H9 (cell line): ENCODE measurements around the gene TMEM269. TPM values are rescaled to one million over a fixed set of nuclear protein-coding genes. Genes with fewer than 3 reads are reported as not detected.

Experiments used
- DNase-seq: peaks from one replicate; pipeline ENCODE4 v3.0.0-alpha.2; 2017
- H2AFZ ChIP-seq: one replicate; pipeline ENCODE4 v1.6.1; 2013; ENCODE audit warnings: mild to moderate bottlenecking, low read length, control low read depth, moderate library complexity
- H2AK5ac ChIP-seq: 2 replicates; pipeline ENCODE4 v1.6.1; 2013; ENCODE audit warnings: low read length, control low read depth, mixed read lengths; ENCODE audit not compliant: insufficient read length
- H2BK120ac ChIP-seq: one replicate; pipeline ENCODE4 v1.6.1; 2013; ENCODE audit warnings: low read depth, mild to moderate bottlenecking, low read length, control low read depth, inconsistent platforms; ENCODE audit not compliant: poor library complexity, severe bottlenecking
- H2BK12ac ChIP-seq: 2 replicates; pipeline ENCODE4 v1.6.1; 2013; ENCODE audit warnings: low read length, control low read depth, mixed read lengths, low read depth; ENCODE audit not compliant: insufficient read length
- H2BK15ac ChIP-seq: 2 replicates; pipeline ENCODE4 v1.6.1; 2013; ENCODE audit warnings: low read depth, low read length, control low read depth
- H2BK20ac ChIP-seq: one replicate; pipeline ENCODE4 v1.6.1; 2013; ENCODE audit warnings: low read depth, mild to moderate bottlenecking, low read length, control low read depth, inconsistent platforms; ENCODE audit not compliant: poor library complexity, severe bottlenecking
- H2BK5ac ChIP-seq: 2 replicates; pipeline ENCODE4 v1.6.1; 2013; ENCODE audit warnings: low read length, control low read depth, mixed read lengths; ENCODE audit not compliant: insufficient read length
- H3K14ac ChIP-seq: 2 replicates; pipeline ENCODE4 v1.6.1; 2013; ENCODE audit warnings: low read length, control low read depth; ENCODE audit not compliant: insufficient read depth
- H3K18ac ChIP-seq: 2 replicates; pipeline ENCODE4 v1.6.1; 2013; ENCODE audit warnings: low read depth, mild to moderate bottlenecking, mixed read lengths, low read length, control low read depth; ENCODE audit not compliant: insufficient read length
- H3K23ac ChIP-seq: 2 replicates; pipeline ENCODE4 v1.6.1; 2013; ENCODE audit warnings: low read length, control low read depth, mixed read lengths, low read depth; ENCODE audit not compliant: insufficient read length
- H3K23me2 ChIP-seq: 2 replicates; pipeline ENCODE4 v1.6.1; 2013; ENCODE audit warnings: low read depth, mild to moderate bottlenecking, mixed read lengths, low read length, control low read depth; ENCODE audit not compliant: insufficient read length, poor library complexity, severe bottlenecking
- H3K27ac ChIP-seq: 2 replicates; pipeline ENCODE4 v1.5.1; 2013; ENCODE audit warnings: low read length, control low read depth, mixed read lengths, low read depth; ENCODE audit not compliant: insufficient read length
- H3K27me3 ChIP-seq: 2 replicates; pipeline ENCODE4 v1.6.1; 2013; ENCODE audit warnings: low read length, control low read depth, inconsistent platforms; ENCODE audit not compliant: insufficient read depth
- H3K4ac ChIP-seq: 2 replicates; pipeline ENCODE4 v1.6.1; 2013; ENCODE audit warnings: low read depth, mild to moderate bottlenecking, control low read depth, inconsistent platforms, low read length, moderate library complexity
- H3K4me1 ChIP-seq: 2 replicates; pipeline ENCODE4 v1.6.1; 2013; ENCODE audit warnings: low read length, control low read depth, inconsistent platforms; ENCODE audit not compliant: insufficient read depth
- H3K4me2 ChIP-seq: 2 replicates; pipeline ENCODE4 v1.6.1; 2013; ENCODE audit warnings: low read length, control low read depth, mixed read lengths; ENCODE audit not compliant: insufficient read length, insufficient read depth
- H3K56ac ChIP-seq: 2 replicates; pipeline ENCODE4 v1.6.1; 2013; ENCODE audit warnings: low read depth, mild to moderate bottlenecking, mixed read lengths, low read length, control low read depth; ENCODE audit not compliant: insufficient read length
- H3K79me1 ChIP-seq: 2 replicates; pipeline ENCODE4 v1.6.1; 2013; ENCODE audit warnings: low read depth, mild to moderate bottlenecking, moderate library complexity, low read length, control low read depth, inconsistent platforms; ENCODE audit not compliant: insufficient read depth, poor library complexity, severe bottlenecking
- H3K79me2 ChIP-seq: 2 replicates; pipeline ENCODE4 v1.6.1; 2013; ENCODE audit warnings: low read length, control low read depth, inconsistent platforms; ENCODE audit not compliant: insufficient read depth
- H3K9ac ChIP-seq: 2 replicates; pipeline ENCODE4 v1.6.1; 2013; ENCODE audit warnings: low read length, control low read depth, mixed read lengths; ENCODE audit not compliant: insufficient read length; ENCODE audit errors: extremely low read depth
- H3K9me3 ChIP-seq: one replicate; pipeline ENCODE4 v1.6.1; 2013; ENCODE audit warnings: low read depth, low read length, inconsistent platforms; ENCODE audit not compliant: control insufficient read depth
- H3T11ph ChIP-seq: one replicate; pipeline ENCODE4 v1.6.1; 2013; ENCODE audit warnings: mild to moderate bottlenecking, low read length, control low read depth, inconsistent platforms
- H4K20me1 ChIP-seq: one replicate; pipeline ENCODE4 v1.6.1; 2013; ENCODE audit not compliant: control insufficient read depth, insufficient read length, insufficient read depth
- H4K5ac ChIP-seq: 2 replicates; pipeline ENCODE4 v1.6.1; 2013; ENCODE audit warnings: low read depth, mild to moderate bottlenecking, mixed read lengths, low read length, control low read depth; ENCODE audit not compliant: insufficient read length
- H4K8ac ChIP-seq: replicated peaks from 2 replicates; pipeline ENCODE4 v1.6.1; 2013; ENCODE audit warnings: low read length, control low read depth, mixed read lengths, low read depth; ENCODE audit not compliant: insufficient read length
- H4K91ac ChIP-seq: 2 replicates; pipeline ENCODE4 v1.6.1; 2013; ENCODE audit warnings: low read depth, mild to moderate bottlenecking, moderate library complexity, mixed read lengths, low read length, control low read depth; ENCODE audit not compliant: insufficient read length
- H3K27ac Mint-ChIP-seq, 3 experiments: 2 replicates in 2 of 3; 3 replicates in 1 of 3; pipeline ENCODE4 v1.8.0; 2020 to 2021; ENCODE audit warnings: mixed read lengths in 3 of 3, mild to moderate bottlenecking in 1 of 3, moderate library complexity in 1 of 3
- H3K27me3 Mint-ChIP-seq: 2 replicates; pipeline ENCODE4 v1.8.0; 2021; ENCODE audit warnings: low read depth, mild to moderate bottlenecking, moderate library complexity, mixed read lengths
- H3K36me3 Mint-ChIP-seq, 3 experiments: 2 replicates in 2 of 3; 3 replicates in 1 of 3; pipeline ENCODE4 v1.8.0; 2020 to 2021; ENCODE audit warnings: low read depth in 3 of 3, mixed read lengths in 3 of 3; ENCODE audit not compliant: insufficient read depth in 1 of 3
- H3K4me1 Mint-ChIP-seq, 2 experiments: 2 replicates each; pipeline ENCODE4 v1.8.0; 2020; ENCODE audit warnings: mixed read lengths in 2 of 2
- H3K4me3 Mint-ChIP-seq, 2 experiments: 2 replicates in 1 of 2; 3 replicates in 1 of 2; pipeline ENCODE4 v1.8.0; 2020 to 2021; ENCODE audit warnings: mild to moderate bottlenecking in 2 of 2, mixed read lengths in 2 of 2, moderate library complexity in 1 of 2
- H3K9me3 Mint-ChIP-seq, 2 experiments: 2 replicates in 1 of 2; 3 replicates in 1 of 2; pipeline ENCODE4 v1.8.0; 2020; ENCODE audit warnings: mild to moderate bottlenecking in 2 of 2, mixed read lengths in 2 of 2, moderate library complexity in 1 of 2
- WGBS: extraction: QIAGEN DNeasy Blood & Tissue Kit; methylation state at CpG from one replicate; pipeline ENCODE4 v1.1.7; 2013; ENCODE audit warnings: missing lambda C conversion rate, low lambda C conversion rate, mixed read lengths; ENCODE audit not compliant: insufficient read length; ENCODE audit errors: extremely low coverage; 5-methylcytosine and 5-hydroxymethylcytosine counted together
- total RNA-seq: library from RNA; stranded (reverse); gene quantifications from 2 replicates; pipeline ENCODE4 v1.2.1, GENCODE V29; 2021
- TF ChIP-seq, protein P1 (sequence below): fragments of 200-600 bp; sonication (generic); conservative IDR thresholded peaks from 3 replicates; pipeline ENCODE4 v1.8.0; 2021; ENCODE audit warnings: antibody characterized with exemption, mild to moderate bottlenecking

TMEM269 gene
- total RNA-seq, 1 experiment from 2014 or later = 0.17 TPM

DNA sequence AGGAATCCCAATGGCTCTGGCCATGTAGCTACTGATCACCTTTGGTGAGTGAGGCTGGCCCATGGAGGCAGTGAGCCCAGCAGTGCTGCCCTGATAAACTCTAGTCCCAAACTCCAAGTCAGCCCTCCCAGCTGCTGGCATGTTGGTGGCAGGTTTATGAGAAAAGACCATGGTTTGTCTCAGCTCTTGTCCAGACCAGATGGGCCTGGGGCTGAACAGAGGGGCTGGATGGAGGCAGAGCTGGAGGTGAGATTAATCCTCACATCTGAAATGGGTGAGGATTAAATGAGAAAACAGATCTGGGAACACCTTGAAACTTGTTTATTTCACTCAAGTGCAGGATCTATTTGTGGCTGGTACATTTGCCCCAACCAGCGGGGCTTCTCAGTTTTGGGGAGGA lies 3.2 kb downstream of the TMEM269 start:
- Histone ChIP-seq H2BK5ac (no peak overlapping the region), H3K27me3 (no peaks in the 10 kb centered on the region), H2AFZ (no peak overlapping the region), H4K20me1 (no peaks in the 10 kb centered on the region), H3T11ph (no peak overlapping the region), H3K56ac (no peak overlapping the region), H3K4ac (no peak overlapping the region), H3K4me2 (no peak overlapping the region), H3K27ac (no peak overlapping the region), H2BK120ac (no peak overlapping the region), H4K5ac (no peak overlapping the region), H3K18ac (no peak overlapping the region), H3K23me2 (no peaks in the 10 kb centered on the region), H3K4me1 (no peaks in the 10 kb centered on the region), H3K14ac (no peak overlapping the region; the same call in 1 of the 2 replicates), H3K9me3 (no peaks in the 10 kb centered on the region), H3K79me2 (no peaks in the 10 kb centered on the region), H2BK20ac (no peak overlapping the region), H4K91ac (no peak overlapping the region), H3K79me1 (no peaks in the 10 kb centered on the region), H3K9ac (no peak overlapping the region), H4K8ac (no peak overlapping the region), H2BK12ac (no peak overlapping the region), H2BK15ac (no peak overlapping the region), H2AK5ac (no peak overlapping the region), H3K23ac (no peak overlapping the region)
- Mint-ChIP-seq H3K9me3 (no peaks in the 10 kb centered on the region), H3K4me1 (peaks cover 10% of the 10 kb centered on the region in 2 experiments), H3K27me3 (no peaks in the 10 kb centered on the region; the same call in 1 of the 2 replicates), H3K4me3 (no peak overlapping the region), H3K27ac (no peak overlapping the region; a peak in 1 of 7 replicates), H3K36me3 (peaks cover 2 to 10% (median 4%) of the 10 kb centered on the region in 3 experiments; a peak in 4 of 7 replicates)
- WGBS = no CpG with 5 or more reads among the region's 1 CpG
- no peak for DNase-seq
- TF ChIP-seq, protein P1, sequence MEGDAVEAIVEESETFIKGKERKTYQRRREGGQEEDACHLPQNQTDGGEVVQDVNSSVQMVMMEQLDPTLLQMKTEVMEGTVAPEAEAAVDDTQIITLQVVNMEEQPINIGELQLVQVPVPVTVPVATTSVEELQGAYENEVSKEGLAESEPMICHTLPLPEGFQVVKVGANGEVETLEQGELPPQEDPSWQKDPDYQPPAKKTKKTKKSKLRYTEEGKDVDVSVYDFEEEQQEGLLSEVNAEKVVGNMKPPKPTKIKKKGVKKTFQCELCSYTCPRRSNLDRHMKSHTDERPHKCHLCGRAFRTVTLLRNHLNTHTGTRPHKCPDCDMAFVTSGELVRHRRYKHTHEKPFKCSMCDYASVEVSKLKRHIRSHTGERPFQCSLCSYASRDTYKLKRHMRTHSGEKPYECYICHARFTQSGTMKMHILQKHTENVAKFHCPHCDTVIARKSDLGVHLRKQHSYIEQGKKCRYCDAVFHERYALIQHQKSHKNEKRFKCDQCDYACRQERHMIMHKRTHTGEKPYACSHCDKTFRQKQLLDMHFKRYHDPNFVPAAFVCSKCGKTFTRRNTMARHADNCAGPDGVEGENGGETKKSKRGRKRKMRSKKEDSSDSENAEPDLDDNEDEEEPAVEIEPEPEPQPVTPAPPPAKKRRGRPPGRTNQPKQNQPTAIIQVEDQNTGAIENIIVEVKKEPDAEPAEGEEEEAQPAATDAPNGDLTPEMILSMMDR = no peak
